ENCODE measurements around the gene EIF4E2. TPM values are rescaled to one million over a fixed set of nuclear protein-coding genes. Genes with fewer than 3 reads are reported as not detected.

The EIF4E2 gene
- total RNA-seq, 1 donor from 2014 or later = 112 TPM

DNA sequence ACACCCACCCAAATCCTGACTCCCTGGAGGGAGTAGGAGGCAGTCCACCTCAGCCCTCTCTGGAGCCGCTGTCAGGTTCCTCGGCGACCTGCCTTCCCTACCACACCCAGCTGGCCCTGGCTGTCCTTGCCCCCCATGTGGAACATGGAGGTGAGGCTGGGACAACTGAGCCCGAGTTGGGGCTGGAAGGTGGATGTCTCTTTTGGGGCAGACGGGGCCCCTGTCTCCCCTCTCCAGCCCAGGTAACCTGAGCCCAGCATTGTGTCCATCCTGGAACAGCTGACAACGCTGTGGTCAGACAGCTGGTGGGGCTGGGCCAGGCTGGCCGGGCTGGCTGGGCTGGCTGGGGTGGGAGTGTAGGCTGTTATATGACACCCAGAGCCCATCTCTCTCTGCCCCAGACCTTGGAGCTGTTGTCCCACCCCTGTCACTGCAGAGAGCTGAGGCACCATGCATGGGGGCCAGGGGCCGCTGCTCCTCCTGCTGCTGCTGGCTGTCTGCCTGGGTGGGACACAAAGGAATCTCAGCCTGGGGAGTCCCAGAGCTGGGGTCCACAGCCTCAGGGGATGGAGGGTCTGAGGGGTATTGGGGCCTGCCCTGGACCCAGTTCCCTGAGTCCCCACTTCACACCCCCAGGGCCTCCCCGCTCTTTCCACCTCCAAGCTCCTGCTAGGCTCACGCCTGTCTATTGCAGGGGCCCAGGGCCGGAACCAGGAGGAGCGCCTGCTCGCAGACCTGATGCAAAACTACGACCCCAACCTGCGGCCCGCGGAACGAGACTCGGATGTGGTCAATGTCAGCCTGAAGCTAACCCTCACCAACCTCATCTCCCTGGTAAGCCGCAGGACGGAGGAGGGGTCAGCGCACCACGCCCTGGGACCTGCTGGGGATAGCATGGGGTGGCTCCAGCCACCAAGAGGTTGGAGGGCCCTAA, 10.9 kb upstream of the EIF4E2 start, which contains the start of gene CHRNG:
Gene CHRNG, plus strand, starts transcription at position 395 of the 934 bp plus-strand sequence. Its CDS starts 56 bp downstream, at position 451.
- no peak for DNase-seq

DNA sequence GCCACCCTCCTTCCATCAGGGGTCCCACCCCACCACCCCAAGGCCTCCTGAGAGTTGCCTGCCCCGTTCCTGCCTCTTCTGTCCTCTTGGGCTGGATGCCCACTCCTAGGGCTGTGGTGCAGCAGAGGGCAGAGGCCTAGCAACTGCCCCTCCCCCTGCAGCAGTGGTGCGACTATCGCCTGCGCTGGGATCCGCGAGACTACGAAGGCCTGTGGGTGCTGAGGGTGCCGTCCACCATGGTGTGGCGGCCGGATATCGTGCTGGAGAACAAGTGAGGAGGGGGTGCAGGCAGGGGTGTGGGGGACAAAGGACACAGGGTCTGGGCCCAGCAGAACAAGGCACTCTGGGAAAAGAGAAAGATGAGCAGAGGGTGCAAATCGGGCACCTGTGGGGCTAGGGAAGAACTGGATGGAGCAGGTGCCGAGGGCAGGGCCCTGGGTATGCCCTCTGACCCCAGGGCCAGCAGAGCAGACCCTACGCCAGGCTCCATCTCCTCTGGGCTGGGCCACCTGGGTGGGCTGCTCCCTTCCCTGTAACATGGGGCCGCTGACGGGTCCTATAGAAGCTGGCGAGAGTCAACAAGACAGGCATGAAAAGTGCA, 9.9 kb upstream of the EIF4E2 start:
- DNase-seq = no peak

DNA sequence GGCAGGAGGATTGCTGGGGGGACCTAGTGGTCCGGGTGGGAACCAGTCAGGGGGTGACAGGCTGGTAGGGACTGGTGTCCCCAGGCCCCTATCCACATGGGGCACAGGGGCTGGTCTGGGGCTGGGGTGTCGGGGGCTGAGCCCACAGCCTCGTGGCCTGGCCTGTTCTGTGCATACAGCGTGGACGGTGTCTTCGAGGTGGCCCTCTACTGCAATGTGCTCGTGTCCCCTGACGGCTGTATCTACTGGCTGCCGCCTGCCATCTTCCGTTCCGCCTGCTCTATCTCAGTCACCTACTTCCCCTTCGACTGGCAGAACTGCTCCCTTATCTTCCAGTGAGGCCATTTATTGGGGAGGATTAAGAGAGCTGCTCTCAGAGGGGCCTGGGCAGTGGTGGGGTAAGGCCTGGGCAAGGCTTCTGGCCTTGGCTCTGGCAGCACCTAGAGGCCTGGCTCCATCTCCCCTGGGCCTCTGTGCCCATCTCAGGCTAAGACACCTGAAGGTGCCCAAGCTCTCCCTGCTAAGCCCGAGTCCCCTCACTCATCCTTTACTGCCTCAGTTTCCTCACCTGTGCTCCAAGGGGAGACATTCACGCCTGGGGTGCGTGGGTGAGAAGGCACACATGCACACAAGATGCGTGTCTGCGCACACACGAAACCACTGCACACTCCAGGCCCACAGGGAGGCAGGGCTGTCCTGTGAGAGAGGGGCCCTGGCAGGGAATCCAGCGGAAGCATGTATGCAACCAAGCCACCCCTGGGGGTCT, 9.1 kb upstream of the EIF4E2 start:
- no peak for DNase-seq

DNA sequence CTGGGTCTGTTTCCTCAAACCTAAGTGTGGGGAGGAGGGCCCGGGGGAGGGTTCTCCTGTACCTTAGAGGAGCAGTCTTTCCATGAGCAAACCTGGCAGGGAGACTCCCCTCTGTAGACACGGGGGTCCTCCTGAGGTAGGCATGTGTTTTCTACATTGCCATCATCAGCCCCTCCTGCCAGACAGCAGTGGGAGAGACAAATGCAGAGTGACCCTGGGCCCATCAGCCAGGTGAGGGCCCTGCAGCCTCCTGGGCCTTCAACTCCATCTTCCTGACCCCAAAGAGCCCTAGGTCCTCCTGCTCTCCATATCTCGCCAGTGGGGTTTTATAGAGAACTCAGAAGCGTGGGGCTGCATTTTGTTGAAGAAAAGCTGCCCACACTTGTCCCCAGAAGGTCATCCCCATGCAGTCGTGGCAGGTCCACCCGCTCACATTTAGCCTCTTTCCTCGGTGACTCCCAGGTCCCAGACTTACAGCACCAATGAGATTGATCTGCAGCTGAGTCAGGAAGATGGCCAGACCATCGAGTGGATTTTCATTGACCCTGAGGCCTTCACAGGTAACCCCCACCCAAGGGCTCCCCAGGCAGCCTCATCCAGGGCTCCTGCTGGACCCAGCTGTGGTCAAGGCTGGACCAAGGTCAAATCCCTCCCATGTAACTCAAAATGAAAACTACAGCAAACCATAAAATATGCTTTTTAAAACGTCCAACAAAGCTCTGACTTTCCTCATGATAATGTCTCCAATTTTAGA, 8.4 kb upstream of the EIF4E2 start:
- no peak for DNase-seq

DNA sequence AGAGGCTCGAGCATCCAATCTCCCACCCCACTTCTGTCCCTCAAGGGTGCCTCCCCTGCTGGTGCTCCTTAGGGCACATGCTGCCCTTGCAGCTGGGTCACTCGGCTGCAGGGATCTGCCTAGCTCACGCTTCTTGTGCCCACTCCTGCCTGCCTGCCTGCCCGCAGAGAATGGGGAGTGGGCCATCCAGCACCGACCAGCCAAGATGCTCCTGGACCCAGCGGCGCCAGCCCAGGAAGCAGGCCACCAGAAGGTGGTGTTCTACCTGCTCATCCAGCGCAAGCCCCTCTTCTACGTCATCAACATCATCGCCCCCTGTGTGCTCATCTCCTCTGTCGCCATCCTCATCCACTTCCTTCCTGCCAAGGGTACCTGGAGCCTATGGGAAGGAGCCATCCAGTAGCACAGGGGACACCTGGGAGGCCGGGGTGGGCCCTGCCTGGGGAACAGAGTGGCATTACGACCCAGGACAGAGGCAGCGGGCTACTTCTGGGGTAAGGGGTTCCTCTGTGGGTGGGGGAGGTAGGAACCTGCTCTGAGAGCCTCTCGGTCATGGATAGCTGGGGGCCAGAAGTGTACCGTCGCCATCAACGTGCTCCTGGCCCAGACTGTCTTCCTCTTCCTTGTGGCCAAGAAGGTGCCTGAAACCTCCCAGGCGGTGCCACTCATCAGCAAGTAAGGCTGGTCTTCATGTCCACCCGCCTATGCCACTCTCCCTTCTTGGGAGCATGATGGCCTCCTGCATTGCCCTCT, 7.6 kb upstream of the EIF4E2 start:
- DNase-seq = no peak

DNA sequence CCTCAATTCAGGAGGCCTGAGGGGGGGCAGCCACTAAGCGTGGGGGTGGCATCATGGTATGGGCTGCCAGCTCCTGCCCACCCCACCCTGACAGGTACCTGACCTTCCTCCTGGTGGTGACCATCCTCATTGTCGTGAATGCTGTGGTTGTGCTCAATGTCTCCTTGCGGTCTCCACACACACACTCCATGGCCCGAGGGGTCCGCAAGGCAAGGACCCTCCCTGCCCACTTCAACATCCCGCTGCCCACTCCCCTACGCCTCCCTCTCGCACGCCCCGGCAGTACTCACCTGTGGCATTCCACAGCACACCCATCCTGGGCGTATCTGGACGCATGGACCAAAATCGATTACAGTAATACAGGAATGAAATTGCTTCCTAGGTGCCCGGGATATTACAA, 7.0 kb upstream of the EIF4E2 start:
- no peak for DNase-seq

DNA sequence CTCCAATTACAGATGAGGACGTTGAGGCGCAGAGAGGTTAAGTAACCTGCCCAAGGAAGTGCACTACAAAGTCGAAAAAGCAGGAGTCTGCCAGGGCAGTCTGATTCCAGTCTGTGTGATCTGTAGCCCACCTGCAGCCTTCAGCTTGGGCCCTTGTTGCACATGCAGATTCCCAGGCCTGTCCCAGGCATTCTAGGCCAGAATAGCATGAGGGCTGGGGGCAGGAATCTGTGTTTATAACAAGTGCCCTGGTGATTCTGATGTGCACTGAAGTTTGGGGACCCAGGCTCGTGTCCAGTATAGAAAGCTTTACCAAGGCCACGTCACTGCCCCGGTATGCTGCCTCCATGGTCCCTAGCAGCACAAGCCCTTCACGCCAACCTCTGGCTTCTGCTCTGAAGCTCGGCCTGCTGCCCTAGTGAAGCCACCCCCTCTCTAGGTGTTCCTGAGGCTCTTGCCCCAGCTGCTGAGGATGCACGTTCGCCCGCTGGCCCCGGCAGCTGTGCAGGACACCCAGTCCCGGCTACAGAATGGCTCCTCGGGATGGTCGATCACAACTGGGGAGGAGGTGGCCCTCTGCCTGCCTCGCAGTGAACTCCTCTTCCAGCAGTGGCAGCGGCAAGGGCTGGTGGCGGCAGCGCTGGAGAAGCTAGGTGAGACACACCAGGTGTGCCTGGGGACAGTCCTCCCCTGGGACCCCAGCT, 6.4 kb upstream of the EIF4E2 start:
- DNase-seq = no peak

DNA sequence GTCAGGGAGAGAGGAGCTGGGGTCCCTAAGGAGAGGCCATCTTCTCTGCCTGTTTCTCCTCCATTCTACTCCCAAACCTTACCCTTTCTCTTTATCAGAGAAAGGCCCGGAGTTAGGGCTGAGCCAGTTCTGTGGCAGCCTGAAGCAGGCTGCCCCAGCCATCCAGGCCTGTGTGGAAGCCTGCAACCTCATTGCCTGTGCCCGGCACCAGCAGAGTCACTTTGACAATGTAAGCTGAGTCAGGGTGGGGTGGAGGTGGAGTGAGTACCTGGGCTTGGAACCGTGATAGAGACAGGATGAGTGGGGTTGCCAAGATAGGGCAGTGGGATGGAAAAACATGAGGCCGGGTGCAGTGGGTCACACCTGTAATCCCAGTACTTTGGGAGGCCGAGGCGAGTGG, 5.8 kb upstream of the EIF4E2 start:
- no peak for DNase-seq

DNA sequence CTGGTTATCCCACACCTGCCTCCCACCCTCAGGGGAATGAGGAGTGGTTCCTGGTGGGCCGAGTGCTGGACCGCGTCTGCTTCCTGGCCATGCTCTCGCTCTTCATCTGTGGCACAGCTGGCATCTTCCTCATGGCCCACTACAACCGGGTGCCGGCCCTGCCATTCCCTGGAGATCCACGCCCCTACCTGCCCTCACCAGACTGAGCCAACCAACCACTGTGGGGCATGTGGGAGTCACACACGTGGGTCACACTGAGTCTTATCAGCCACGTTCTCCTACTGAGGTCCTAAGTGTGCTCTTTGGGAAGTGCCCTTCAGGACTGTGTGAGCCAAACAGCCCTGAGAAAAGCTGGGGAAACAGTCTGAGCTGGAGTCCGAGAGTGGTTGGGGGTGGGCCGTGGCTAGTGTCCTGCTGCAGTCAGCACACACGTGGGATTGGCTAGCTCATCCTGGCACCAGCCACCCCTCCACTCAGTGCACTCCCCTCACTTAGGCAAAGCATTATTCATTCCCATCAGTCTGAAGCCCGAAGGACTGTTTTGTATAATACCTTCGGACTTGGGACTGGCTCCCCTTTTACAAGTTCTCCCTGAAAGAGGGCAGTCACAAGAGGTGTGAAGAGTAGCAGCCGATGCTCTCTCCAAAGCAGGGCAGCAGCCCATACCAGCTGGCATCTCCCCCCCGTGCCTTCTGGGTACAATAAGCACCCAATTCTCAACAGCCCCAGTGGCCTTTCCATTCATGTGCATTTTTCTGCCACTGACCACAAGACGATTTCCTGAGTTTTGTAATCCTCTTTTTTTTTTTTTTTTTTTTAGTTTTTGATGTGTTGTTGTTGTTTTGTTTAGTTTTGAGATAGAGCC, 4.7 kb upstream of the EIF4E2 start:
- DNase-seq = no peak

DNA sequence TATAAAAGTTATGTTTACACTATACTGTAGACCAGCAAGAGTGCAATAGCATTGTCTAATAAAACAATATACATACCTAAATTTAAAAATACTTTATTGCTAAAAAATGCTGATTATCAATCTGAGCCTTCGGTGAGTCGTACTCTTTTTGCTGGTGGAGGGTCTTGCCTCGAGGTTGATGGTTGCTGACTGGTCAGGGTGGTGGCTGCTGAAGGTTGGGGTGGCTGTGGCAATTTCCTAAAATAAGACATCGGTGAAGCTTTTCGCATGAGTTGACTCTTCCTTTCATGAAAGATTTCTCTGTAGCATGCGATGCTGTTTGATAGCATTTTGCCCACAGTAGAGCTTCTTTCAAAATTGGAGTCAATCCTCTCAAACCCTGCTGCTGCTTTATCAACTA, 2.5 kb upstream of the EIF4E2 start:
- no peak for DNase-seq

DNA sequence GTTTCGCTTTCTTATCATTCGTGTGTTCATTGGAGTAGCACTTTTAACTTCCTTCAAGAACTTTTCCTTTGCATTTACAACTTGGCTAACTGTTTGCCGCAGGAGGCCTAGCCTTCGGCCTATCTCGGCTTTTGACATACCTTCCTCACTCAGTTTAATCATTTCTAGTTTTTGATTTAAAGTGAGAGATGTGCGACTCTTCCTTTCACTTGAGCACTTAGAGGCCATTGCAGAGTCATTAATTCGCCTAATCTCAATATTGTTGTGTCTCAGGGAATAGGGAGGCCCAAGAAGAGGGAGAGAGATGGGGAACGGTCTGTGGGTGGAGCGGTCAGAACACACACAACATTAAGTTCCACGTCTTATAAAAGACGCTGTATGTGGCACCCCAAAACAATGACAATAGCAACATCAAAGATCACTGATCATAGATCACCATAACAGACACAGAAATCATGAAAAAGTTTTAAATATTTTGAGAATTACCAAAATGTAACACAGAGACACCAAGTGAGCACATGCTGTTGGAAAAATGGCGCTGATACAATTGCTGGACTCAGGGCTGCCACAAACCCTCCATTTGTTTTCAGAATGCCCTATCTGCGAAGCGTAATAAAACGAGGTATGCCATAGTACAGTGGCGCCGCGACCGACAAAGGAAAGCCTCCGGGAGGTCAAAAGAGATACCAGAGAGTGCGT, 685 bp upstream of the EIF4E2 start:
- no peak for DNase-seq

DNA sequence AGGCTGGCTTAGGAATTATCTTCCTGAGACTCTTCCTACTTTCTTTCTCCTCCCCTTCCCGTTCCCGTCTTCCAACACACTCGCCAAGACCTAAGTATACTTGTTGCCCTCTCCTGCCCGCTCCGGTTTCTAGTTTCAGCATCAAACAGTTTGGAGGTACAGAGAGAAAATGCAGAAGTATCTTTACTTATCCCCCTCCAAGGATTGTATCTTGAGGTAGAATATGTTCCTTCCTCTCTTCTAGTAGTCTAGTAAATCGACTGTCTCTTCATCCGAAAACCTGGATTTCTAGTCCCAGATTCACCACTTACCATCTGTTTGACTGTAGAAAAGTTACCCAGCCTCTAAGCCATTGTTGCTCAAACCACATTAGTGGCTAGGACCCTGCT, 755 bp downstream of the EIF4E2 start:
- DNase-seq = no peak

DNA sequence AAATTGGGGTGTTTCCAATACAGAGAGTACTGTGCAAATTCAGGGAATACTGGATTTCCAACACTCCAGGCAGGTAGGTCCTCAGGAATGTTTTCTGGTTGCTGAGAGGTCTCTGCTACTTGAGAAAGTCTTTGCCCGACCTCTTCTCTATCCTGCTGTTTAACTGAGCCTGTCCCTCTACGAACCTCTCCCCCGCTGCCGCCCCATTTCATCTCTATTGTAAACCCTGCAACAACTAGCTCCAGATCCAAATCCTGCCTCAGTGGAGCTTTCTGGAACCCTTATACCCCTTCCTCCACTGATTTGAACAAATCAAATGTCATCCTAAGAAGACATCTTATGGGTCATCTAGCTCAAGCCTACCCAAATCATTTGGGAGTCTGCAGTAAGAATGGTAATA, 1.3 kb downstream of the EIF4E2 start:
- no peak for DNase-seq

DNA sequence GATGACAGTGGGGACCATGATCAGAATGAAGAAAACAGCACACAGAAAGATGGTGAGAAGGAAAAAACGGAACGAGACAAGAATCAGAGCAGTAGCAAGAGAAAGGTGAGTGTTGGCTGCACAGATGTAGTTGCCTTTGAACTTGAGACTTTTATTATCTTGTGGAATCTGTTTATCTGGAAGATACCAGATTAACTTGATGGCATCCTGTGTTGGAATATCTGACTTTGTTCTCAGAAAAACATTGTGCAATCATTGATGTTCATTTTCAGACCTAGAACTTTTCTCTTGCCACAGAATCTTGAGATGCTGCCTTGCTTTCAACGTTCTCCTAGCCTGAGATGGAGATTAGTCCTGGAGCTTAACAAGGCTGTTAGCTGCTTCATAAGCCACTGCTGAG, 5.9 kb downstream of the EIF4E2 start:
- DNase-seq = no peak

DNA sequence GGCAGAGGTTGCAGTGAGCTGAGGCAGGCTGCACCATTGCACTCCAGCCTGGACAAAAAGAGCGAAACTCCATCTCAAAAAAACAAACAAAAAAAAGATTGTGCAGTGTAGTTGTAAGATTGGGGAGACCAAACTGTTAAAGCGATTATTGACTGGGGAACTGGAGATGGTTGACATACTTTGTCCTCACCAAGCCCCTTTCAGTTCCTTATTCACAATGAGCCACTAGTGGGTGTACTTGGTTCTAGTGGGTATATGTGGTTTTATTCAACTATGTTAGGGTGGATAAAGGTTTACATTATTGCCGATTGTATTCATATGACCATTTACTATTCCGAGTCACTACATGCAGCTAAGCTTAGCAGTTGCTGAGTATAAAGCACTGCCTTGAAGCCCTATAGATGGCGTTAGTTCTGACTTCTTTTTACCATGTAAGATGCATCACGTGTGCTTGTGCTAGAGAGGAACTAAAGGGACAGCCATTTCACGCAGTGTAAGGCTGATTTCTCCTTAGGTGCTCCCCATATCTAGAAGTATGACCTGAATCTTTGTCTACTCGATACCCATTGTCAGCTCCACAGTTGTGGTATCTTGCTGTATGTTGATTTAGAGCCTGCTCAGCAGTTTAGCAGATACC, 12.1 kb downstream of the EIF4E2 start:
- DNase-seq = no peak

DNA sequence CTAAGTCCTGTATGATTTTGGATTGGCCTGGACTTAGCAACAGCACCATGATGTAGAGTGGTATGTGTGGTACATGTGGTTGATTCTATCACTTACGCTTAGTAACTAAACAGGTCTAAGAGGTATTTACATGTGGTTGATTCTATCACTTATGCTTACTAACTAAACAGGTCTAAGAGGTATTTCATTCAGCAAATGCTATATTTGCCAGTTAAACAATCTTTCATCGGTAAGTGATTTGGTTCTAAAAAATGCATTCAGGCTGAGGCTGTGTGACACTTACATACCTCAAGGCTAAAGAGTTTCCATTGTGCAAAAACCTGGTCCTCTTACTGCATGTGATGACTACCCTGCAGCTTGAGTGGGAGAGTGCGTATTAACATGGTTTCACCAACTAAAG, 13.1 kb downstream of the EIF4E2 start:
- DNase-seq = no peak

DNA sequence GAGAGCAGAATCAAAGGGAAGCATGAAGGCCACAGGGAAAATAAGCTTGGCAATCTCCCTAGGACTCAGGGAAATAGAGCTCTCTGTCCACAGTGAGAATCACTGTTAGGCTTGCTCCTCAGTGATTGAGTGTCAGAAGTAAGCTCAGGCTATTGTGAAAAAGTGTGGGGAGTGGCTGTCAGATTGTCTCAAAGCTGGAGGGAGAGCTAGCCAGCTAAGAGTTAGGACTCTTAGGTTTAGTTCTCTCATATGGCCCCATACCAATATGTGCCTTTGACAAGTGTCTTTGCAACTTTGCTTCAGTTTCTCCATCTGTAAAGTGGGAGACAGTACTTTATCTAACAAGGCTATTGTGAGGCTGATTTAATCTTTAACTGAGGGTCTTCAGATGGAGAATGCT, 17.2 kb downstream of the EIF4E2 start:
- DNase-seq = no peak

DNA sequence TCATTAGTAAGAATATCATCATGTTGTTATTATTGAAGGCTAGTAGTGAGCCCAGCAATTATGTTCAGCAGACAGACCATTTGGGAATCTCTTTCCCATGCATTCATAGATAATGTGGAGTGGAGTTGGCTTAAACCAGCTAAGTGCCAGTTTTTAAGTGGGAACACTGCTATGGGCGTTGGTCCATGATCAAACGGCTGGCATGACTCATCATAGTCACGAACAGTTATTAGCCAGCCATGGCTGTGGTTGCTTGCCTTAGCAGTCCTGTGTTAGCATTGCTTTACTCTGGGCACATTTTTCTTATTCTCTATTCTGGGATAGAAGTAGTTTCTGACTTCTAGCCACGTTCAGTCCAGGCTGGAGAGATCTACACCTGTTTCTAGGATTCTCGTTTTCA, 17.7 kb downstream of the EIF4E2 start:
- peak; percentile 29 for DNase-seq

DNA sequence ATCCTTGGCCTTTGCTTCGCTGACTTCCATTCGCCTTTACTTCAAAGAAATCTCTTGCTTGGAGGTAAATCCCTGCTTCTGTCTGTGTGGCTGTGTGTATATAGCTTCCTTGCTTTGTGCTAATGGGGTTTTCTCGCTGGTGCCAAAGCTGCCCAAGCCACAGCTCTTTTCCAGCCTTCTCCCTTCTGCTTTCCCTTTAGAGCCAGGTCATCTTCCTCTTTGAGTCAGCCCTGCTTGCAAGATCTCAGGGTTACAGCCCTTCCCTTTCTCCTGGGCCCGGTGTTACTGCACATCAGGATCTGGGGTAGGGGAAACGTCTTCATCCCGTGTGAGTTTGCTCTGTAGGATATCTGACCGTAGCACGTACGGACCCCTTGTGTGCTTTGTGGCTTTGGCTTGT, 19.1 kb downstream of the EIF4E2 start:
- no peak for DNase-seq

Data from dermis blood vessel endothelial cell (primary cell).